HFFc6 (cell line): ENCODE measurements around the gene SH3RF3. TPM values are rescaled to one million over a fixed set of nuclear protein-coding genes. Genes with fewer than 3 reads are reported as not detected.

Experiments used
- DNase-seq: peaks from one replicate; pipeline ENCODE4 v3.0.0-alpha.2; 2018
- H3K27ac Mint-ChIP-seq: 2 replicates; pipeline ENCODE4 v1.8.0; 2020; ENCODE audit warnings: mild to moderate bottlenecking, mixed read lengths
- H3K27me3 Mint-ChIP-seq: 2 replicates; pipeline ENCODE4 v1.8.0; 2021; ENCODE audit warnings: mild to moderate bottlenecking, moderate library complexity, mixed read lengths; ENCODE audit not compliant: insufficient read depth
- H3K36me3 Mint-ChIP-seq: 2 replicates; pipeline ENCODE4 v1.8.0; 2021; ENCODE audit warnings: low read depth, mixed read lengths
- H3K4me1 Mint-ChIP-seq: 2 replicates; pipeline ENCODE4 v1.8.0; 2020; ENCODE audit warnings: low read depth, mixed read lengths
- H3K4me3 Mint-ChIP-seq: 2 replicates; pipeline ENCODE4 v1.8.0; 2020; ENCODE audit warnings: mild to moderate bottlenecking, moderate library complexity, mixed read lengths
- H3K9me3 Mint-ChIP-seq: 2 replicates; pipeline ENCODE4 v1.8.0; 2020; ENCODE audit warnings: mild to moderate bottlenecking, mixed read lengths
- total RNA-seq, 6 experiments: library from RNA; stranded (reverse); fragmentation: NEBNext Ultra II Directional; extraction: Animal tissue kit (Norgen Biotek cat#: 25700); gene quantifications; 2 replicates in 1 of 6; 3 replicates in 5 of 6; pipeline ENCODE4 v1.2.3, GENCODE V29; 2021
- TF ChIP-seq, protein P1 (sequence below): fragments of 200-600 bp; sonication (generic); IDR thresholded peaks from 2 replicates; pipeline ENCODE4 v1.5.0; 2021; ENCODE audit warnings: antibody characterized with exemption, mild to moderate bottlenecking

SH3RF3 gene
- total RNA-seq, 6 experiments from 2014 or later, result 2.4 to 4.4 (median 3.7) TPM

DNA sequence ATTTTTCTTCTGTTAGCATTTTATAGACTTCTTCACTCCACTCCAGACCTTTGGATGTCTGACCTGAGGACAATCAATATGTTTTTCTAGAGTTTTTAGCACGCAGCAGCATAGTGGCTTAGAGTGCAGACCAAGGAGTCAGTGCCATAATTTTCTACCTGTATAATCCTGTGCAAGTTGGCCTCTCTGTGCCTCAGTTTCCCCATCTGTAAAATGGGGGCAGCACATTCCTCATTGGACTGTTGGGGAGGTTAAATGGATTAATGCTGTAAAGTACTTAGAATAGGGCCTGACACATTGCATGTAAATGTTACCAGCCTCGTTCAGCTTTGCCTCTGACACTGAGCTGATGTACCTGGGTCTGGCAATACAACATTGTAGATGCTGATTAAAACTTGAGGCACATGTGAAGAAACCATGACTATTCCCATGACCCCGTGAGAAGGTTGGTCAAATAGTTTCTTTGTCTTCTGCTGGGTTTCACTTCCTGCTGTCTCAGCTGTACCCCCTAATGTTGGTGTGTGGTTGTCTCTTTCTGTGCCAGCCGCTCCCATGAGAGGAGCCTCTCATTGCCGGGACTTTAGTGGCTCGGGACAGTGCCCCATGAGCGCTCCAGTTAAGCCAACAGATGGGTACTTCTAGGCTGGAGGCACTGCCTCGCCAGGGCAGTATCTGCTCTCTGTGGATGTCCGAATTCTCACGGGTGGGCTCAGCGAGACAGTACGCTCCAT, 125.3 kb downstream of the SH3RF3 start:
- Mint-ChIP-seq H3K4me3 (no peak overlapping the region), H3K27me3 (peaks cover 27% of the 10 kb centered on the region), H3K9me3 (no peaks in the 10 kb centered on the region), H3K4me1 (peaks cover 4% of the 10 kb centered on the region; the same call in 1 of the 2 replicates), H3K27ac (no peak overlapping the region), H3K36me3 (no peaks in the 10 kb centered on the region)
- TF ChIP-seq, protein P1, sequence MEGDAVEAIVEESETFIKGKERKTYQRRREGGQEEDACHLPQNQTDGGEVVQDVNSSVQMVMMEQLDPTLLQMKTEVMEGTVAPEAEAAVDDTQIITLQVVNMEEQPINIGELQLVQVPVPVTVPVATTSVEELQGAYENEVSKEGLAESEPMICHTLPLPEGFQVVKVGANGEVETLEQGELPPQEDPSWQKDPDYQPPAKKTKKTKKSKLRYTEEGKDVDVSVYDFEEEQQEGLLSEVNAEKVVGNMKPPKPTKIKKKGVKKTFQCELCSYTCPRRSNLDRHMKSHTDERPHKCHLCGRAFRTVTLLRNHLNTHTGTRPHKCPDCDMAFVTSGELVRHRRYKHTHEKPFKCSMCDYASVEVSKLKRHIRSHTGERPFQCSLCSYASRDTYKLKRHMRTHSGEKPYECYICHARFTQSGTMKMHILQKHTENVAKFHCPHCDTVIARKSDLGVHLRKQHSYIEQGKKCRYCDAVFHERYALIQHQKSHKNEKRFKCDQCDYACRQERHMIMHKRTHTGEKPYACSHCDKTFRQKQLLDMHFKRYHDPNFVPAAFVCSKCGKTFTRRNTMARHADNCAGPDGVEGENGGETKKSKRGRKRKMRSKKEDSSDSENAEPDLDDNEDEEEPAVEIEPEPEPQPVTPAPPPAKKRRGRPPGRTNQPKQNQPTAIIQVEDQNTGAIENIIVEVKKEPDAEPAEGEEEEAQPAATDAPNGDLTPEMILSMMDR, result no peak
- no peak for DNase-seq

DNA sequence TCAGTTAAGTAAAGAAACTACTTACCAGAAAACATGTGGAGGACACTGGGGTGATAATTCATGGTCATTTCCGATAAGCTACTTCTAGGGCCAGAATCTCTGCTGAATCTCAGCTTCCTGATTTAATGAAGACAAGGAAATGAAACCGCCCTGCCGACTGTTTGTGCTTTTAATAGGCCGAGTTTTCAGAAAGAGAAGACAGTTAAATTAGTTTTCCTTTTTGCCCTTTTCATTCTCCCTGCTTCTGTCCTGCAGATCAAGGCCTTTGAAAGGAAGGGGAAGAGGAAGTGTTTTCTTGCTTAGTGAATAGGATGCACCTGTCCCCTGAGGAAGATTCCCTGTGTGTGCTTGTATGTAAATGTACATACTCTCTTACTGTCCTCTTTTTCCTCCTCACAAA, 126.6 kb downstream of the SH3RF3 start:
- Mint-ChIP-seq H3K36me3 (no peaks in the 10 kb centered on the region), H3K4me1 (peaks cover 4% of the 10 kb centered on the region; the same call in 1 of the 2 replicates), H3K27me3 (peaks cover 29% of the 10 kb centered on the region), H3K4me3 (no peak overlapping the region), H3K9me3 (no peaks in the 10 kb centered on the region), H3K27ac (no peak overlapping the region)
- TF ChIP-seq, protein P1, result no peak
- no peak for DNase-seq

DNA sequence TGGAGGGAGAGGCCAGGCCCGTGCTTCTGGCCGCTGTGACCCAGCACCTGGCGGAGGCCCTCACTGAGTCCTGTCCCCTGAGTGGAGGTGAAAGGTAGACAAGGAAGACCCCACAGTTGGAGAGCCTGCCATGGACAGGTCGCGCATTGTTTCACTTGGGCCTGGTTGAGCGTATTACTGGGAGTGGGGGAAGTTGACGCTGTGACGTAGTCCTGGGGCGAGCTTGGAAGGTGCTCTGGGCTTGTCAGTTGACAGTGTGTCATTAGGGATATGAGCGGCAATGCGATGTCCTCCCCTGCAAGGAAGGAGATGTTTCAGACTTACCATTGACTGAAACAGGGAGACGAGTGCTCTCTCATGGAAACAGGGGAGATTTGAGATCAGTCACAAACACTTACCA, 127.1 kb downstream of the SH3RF3 start:
- TF ChIP-seq, protein P1, result no peak
- Mint-ChIP-seq H3K9me3 (no peaks in the 10 kb centered on the region), H3K27me3 (peaks cover 29% of the 10 kb centered on the region), H3K27ac (no peak overlapping the region), H3K4me3 (no peak overlapping the region), H3K4me1 (peaks cover 4% of the 10 kb centered on the region; the same call in 1 of the 2 replicates), H3K36me3 (no peaks in the 10 kb centered on the region)
- no peak for DNase-seq

- H3K4me3 Mint-ChIP-seq, result no peak overlapping the region
- H3K27me3 Mint-ChIP-seq, result peaks cover 29% of the 10 kb centered on the region
- H3K27ac Mint-ChIP-seq, result no peak overlapping the region
- peaks cover 4% of the 10 kb centered on the region; the same call in 1 of the 2 replicates for H3K4me1 Mint-ChIP-seq
- DNase-seq, result peak; percentile 4
- TF ChIP-seq, protein P1, result no peak
- no peaks in the 10 kb centered on the region for H3K36me3 Mint-ChIP-seq
- H3K9me3 Mint-ChIP-seq, result no peaks in the 10 kb centered on the region
Measured at GRCh38 chr2:109256921-109257320, 127.9 kb downstream of the SH3RF3 start.

DNA sequence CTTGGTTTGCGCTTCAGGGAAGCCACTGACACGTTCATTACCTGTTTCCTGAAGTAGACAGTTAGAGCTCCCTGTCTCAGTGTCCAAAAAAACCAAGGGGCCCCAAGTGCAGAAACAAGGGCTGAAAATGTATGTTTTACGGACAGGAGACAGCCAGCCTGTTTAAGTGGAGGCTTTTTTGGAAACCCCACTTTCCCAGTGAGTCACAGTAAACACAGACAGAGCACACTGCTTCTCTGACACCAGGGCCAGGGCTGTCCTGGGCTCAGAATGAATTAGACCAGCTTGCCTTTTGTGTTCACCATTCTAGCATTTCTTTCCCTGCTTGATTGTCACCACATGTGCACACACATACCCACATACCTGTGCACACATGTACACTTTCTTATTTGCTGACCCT, 128.6 kb downstream of the SH3RF3 start:
- no peak for DNase-seq
- H3K4me3 Mint-ChIP-seq, result no peak overlapping the region
- TF ChIP-seq, protein P1, result no peak
- peaks cover 4% of the 10 kb centered on the region; the same call in 1 of the 2 replicates for H3K4me1 Mint-ChIP-seq
- H3K36me3 Mint-ChIP-seq, result no peaks in the 10 kb centered on the region
- peaks cover 29% of the 10 kb centered on the region for H3K27me3 Mint-ChIP-seq
- H3K27ac Mint-ChIP-seq, result no peak overlapping the region
- H3K9me3 Mint-ChIP-seq, result no peaks in the 10 kb centered on the region
